ENCODE measurements around the gene FYCO1.

Gene FYCO1

DNA sequence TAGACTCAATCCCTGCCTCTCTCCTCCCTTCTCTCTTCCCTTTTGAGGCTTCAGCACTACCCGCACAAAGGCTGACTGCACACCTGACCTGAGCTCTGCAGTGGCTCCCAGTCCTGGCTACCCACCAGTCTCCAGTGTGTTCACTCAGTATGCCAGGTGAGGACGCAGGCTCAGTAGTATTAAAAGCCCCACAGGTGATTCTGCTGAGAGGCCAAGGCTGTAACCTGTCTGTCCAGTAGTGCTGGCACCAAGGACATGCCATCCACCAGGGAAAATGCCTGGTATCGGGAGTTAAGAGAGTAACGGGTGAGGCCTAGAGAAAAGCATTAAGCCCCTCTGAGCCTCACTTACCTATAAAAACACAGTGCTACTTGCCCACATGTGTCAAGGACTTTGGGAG, 20.9 kb downstream of the FYCO1 start:
- H2BK120ac ChIP-seq (ENCODE audit: low read depth, low read length) = no peak overlapping the region
- H3K14ac ChIP-seq (ENCODE audit: low read length in 2 of 2) = no peak overlapping the region
- no peak overlapping the region for H3K18ac ChIP-seq (ENCODE audit: low read depth in 1 of 2, low read length in 2 of 2)
- no peak overlapping the region for H3K4me3 ChIP-seq (ENCODE audit: insufficient read depth in 1 of 2, low read depth in 1 of 2, low read length in 2 of 2)
- no peak overlapping the region for H3K4ac ChIP-seq (ENCODE audit: low read depth in 1 of 2, low read length in 2 of 2)
- H3K4me2 ChIP-seq (ENCODE audit: low read length, poor library complexity, severe bottlenecking) = no peak overlapping the region
- no peak overlapping the region for H2BK12ac ChIP-seq (ENCODE audit: low read length in 2 of 2)
- no peak overlapping the region for H2AFZ ChIP-seq (ENCODE audit: low read depth, low read length)
- H3K23ac ChIP-seq (ENCODE audit: low read length in 2 of 2) = no peak overlapping the region
- no peak overlapping the region for H3K9ac ChIP-seq (ENCODE audit: low read length)
- no peak overlapping the region for H4K91ac ChIP-seq (ENCODE audit: low read length)
- no peak overlapping the region for H2AK5ac ChIP-seq (ENCODE audit: low read length, severe bottlenecking)
- H2BK15ac ChIP-seq (ENCODE audit: low read depth, poor library complexity, severe bottlenecking) = no peak overlapping the region
- 74% methylated on average over 3 of the region's 4 CpGs for WGBS
- no peaks in the 10 kb centered on the region for H3K9me3 ChIP-seq (ENCODE audit: control insufficient read depth, low read length)
- DNase-seq = no peak
- H3K27me3 ChIP-seq (ENCODE audit: control insufficient read depth in 1 of 2, insufficient read depth in 1 of 2, low read length in 2 of 2) = no peaks in the 10 kb centered on the region
- no peak overlapping the region for H4K8ac ChIP-seq (ENCODE audit: low read length)
- no peak overlapping the region for H2BK5ac ChIP-seq (ENCODE audit: low read depth, low read length, poor library complexity, severe bottlenecking)
- peaks cover 27 to 83% of the 10 kb centered on the region in 2 experiments for H3K36me3 ChIP-seq (ENCODE audit: control insufficient read depth in 1 of 2, insufficient read depth in 2 of 2, low read depth in 1 of 2, low read length in 2 of 2)
- no peaks in the 10 kb centered on the region for H3K79me1 ChIP-seq (replicated peaks; ENCODE audit: low read length, poor library complexity, severe bottlenecking)
- H3K27ac ChIP-seq (ENCODE audit: low read length, poor library complexity, severe bottlenecking) = no peak overlapping the region
- H3K4me1 ChIP-seq (ENCODE audit: control insufficient read depth, insufficient read depth, low read depth, low read length) = peaks cover 4% of the 10 kb centered on the region

DNA sequence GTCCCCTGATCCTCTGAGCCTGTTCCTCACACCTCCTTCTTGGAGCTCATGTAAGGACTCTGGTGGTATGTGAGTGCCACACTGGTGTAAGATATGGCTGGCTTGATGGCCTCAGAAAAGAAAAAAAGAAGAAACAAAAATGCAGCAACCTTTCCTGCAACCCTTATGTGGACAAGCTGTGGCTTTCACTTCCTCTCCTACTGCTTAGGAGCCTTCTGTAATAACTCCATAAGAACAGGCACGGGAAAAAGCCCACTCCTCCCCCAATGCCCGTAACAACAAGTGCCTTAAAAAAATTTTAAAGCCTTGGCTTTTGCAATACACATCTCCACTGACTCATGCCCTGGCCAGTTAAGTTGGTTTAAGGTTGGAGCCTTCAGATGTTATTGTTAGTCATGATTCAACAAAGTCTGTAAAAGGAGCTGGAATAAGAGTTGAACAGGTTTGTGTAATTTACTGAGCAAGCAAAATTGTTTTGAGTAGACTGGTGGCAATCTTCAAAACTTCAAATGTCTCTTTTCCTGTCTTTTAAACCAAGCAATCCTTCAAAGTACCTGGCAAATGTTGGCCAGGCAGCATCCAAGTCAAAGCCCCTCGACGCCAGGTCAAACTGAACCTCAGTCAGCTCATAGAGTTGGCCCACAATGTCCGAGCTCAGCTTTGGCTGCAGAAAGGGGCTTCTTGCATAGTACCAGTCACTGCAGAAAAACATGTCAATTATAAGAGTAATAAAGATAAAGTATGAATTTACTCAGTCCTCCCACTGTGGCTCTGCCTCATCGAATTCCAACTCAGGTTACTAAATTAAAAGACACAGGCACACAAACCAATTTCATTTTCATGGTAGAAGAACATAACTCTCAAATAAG, 22.9 kb downstream of the FYCO1 start:
- no peak overlapping the region for H2BK15ac ChIP-seq (ENCODE audit: low read depth, poor library complexity, severe bottlenecking)
- no peaks in the 10 kb centered on the region for H3K27me3 ChIP-seq (ENCODE audit: control insufficient read depth in 1 of 2, insufficient read depth in 1 of 2, low read length in 2 of 2)
- no peaks in the 10 kb centered on the region for H3K9me3 ChIP-seq (ENCODE audit: control insufficient read depth, low read length)
- no peak overlapping the region for H3K14ac ChIP-seq (ENCODE audit: low read length in 2 of 2)
- DNase-seq = peak; percentile 95
- no peak overlapping the region for H2BK5ac ChIP-seq (ENCODE audit: low read depth, low read length, poor library complexity, severe bottlenecking)
- peak overlapping the region; percentile 23 for H3K4me2 ChIP-seq (ENCODE audit: low read length, poor library complexity, severe bottlenecking)
- no peak overlapping the region for H2AFZ ChIP-seq (ENCODE audit: low read depth, low read length)
- WGBS = 100% methylated on average over 3 of the region's 6 CpGs
- H2BK12ac ChIP-seq (ENCODE audit: low read length in 2 of 2) = no peak overlapping the region
- peak overlapping the region in 1 of 2 experiments; percentile 28 for H3K18ac ChIP-seq (ENCODE audit: low read depth in 1 of 2, low read length in 2 of 2)
- no peak overlapping the region for H3K4me3 ChIP-seq (ENCODE audit: insufficient read depth in 1 of 2, low read depth in 1 of 2, low read length in 2 of 2)
- no peak overlapping the region for H4K8ac ChIP-seq (ENCODE audit: low read length)
- peak overlapping the region; percentile 78 for H3K27ac ChIP-seq (ENCODE audit: low read length, poor library complexity, severe bottlenecking)
- peaks cover 7% of the 10 kb centered on the region for H3K4me1 ChIP-seq (ENCODE audit: control insufficient read depth, insufficient read depth, low read depth, low read length)
- no peak overlapping the region for H3K23ac ChIP-seq (ENCODE audit: low read length in 2 of 2)
- no peak overlapping the region for H3K4ac ChIP-seq (ENCODE audit: low read depth in 1 of 2, low read length in 2 of 2)
- H2BK120ac ChIP-seq (ENCODE audit: low read depth, low read length) = no peak overlapping the region
- no peaks in the 10 kb centered on the region for H3K79me1 ChIP-seq (replicated peaks; ENCODE audit: low read length, poor library complexity, severe bottlenecking)
- peak overlapping the region; percentile 27 for H3K9ac ChIP-seq (ENCODE audit: low read length)
- H4K91ac ChIP-seq (ENCODE audit: low read length) = no peak overlapping the region
- H2AK5ac ChIP-seq (ENCODE audit: low read length, severe bottlenecking) = no peak overlapping the region
- H3K36me3 ChIP-seq (ENCODE audit: control insufficient read depth in 1 of 2, insufficient read depth in 2 of 2, low read depth in 1 of 2, low read length in 2 of 2) = peaks cover 28 to 84% of the 10 kb centered on the region in 2 experiments

DNA sequence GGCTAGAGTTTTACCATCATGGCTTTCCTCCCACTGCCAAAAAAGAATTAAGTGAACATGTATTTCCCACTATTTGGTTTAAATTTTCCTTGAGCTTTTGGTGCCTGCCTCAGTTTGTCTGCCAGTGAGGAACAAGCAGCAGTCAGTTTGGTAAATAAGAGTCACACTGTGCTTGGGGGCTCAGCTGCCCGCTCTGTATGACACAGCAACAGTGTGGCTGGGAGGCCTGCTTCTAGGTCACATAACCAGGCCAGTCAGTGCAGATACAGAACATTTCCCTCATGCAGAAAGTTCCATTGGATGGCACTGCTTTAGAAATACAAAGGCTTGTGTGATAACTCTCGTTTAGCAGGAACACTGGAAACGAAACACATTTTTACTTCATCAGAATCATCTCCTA, 25.7 kb downstream of the FYCO1 start:
- Histone ChIP-seq H2AFZ (ENCODE audit: low read depth, low read length) (no peak overlapping the region), H2AK5ac (ENCODE audit: low read length, severe bottlenecking) (no peak overlapping the region)
- WGBS = 96% methylated on average over 3 of the region's 3 CpGs

DNA sequence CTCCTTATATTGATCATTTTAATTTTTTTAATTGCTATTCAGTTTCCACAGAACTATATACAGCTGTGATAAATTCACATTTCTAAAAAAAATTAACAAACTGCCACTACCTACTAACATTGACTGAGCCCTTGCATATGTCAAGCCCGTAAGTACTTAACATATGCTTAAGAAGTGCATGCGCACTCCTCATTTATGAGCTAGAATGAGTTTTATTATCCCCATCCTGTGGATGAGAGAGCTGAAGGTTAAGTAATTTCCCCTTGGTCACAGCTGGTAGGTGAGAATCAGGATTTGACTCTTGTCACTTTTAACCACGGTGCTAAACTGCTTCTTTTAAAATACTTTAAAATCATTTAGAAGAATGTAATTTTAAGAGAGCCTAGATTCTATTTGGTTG, 26.5 kb downstream of the FYCO1 start:
- no peak overlapping the region for H2BK120ac ChIP-seq (ENCODE audit: low read depth, low read length)
- H3K23ac ChIP-seq (ENCODE audit: low read length in 2 of 2) = no peak overlapping the region
- H2BK15ac ChIP-seq (ENCODE audit: low read depth, poor library complexity, severe bottlenecking) = no peak overlapping the region
- 94% methylated on average over 2 of the region's 3 CpGs for WGBS
- H3K27ac ChIP-seq (ENCODE audit: low read length, poor library complexity, severe bottlenecking) = no peak overlapping the region
- peaks cover 45 to 85% of the 10 kb centered on the region in 2 experiments for H3K36me3 ChIP-seq (ENCODE audit: control insufficient read depth in 1 of 2, insufficient read depth in 2 of 2, low read depth in 1 of 2, low read length in 2 of 2)
- no peak overlapping the region for H3K9ac ChIP-seq (ENCODE audit: low read length)
- no peak overlapping the region for H2AFZ ChIP-seq (ENCODE audit: low read depth, low read length)
- peaks cover 9% of the 10 kb centered on the region for H3K79me1 ChIP-seq (replicated peaks; ENCODE audit: low read length, poor library complexity, severe bottlenecking)
- no peak overlapping the region for H3K4me3 ChIP-seq (ENCODE audit: insufficient read depth in 1 of 2, low read depth in 1 of 2, low read length in 2 of 2)
- H3K18ac ChIP-seq (ENCODE audit: low read depth in 1 of 2, low read length in 2 of 2) = no peak overlapping the region
- H3K4ac ChIP-seq (ENCODE audit: low read depth in 1 of 2, low read length in 2 of 2) = no peak overlapping the region
- no peak overlapping the region for H3K4me2 ChIP-seq (ENCODE audit: low read length, poor library complexity, severe bottlenecking)
- no peak overlapping the region for H2BK12ac ChIP-seq (ENCODE audit: low read length in 2 of 2)
- H3K27me3 ChIP-seq (ENCODE audit: control insufficient read depth in 1 of 2, insufficient read depth in 1 of 2, low read length in 2 of 2) = no peaks in the 10 kb centered on the region
- DNase-seq = no peak
- no peak overlapping the region for H2AK5ac ChIP-seq (ENCODE audit: low read length, severe bottlenecking)
- peaks cover 23% of the 10 kb centered on the region for H3K4me1 ChIP-seq (ENCODE audit: control insufficient read depth, insufficient read depth, low read depth, low read length)
- H4K91ac ChIP-seq (ENCODE audit: low read length) = no peak overlapping the region
- no peak overlapping the region for H3K14ac ChIP-seq (ENCODE audit: low read length in 2 of 2)
- H2BK5ac ChIP-seq (ENCODE audit: low read depth, low read length, poor library complexity, severe bottlenecking) = no peak overlapping the region
- no peak overlapping the region for H4K8ac ChIP-seq (ENCODE audit: low read length)
- H3K9me3 ChIP-seq (ENCODE audit: control insufficient read depth, low read length) = no peaks in the 10 kb centered on the region

More for the DNA sequence above, 25.7 kb downstream of the FYCO1 start:
- Histone ChIP-seq H3K4me1 (ENCODE audit: control insufficient read depth, insufficient read depth, low read depth, low read length) (peaks cover 23% of the 10 kb centered on the region), H2BK5ac (ENCODE audit: low read depth, low read length, poor library complexity, severe bottlenecking) (no peak overlapping the region), H3K79me1 (replicated peaks; ENCODE audit: low read length, poor library complexity, severe bottlenecking) (peaks cover 7% of the 10 kb centered on the region), H3K18ac (ENCODE audit: low read depth in 1 of 2, low read length in 2 of 2) (no peak overlapping the region), H3K27ac (ENCODE audit: low read length, poor library complexity, severe bottlenecking) (no peak overlapping the region), H4K8ac (ENCODE audit: low read length) (no peak overlapping the region), H3K4ac (ENCODE audit: low read depth in 1 of 2, low read length in 2 of 2) (no peak overlapping the region), H3K27me3 (ENCODE audit: control insufficient read depth in 1 of 2, insufficient read depth in 1 of 2, low read length in 2 of 2) (no peaks in the 10 kb centered on the region), H2BK120ac (ENCODE audit: low read depth, low read length) (no peak overlapping the region), H4K91ac (ENCODE audit: low read length) (no peak overlapping the region), H3K23ac (ENCODE audit: low read length in 2 of 2) (no peak overlapping the region), H3K4me2 (ENCODE audit: low read length, poor library complexity, severe bottlenecking) (no peak overlapping the region), H2BK12ac (ENCODE audit: low read length in 2 of 2) (no peak overlapping the region), H3K9me3 (ENCODE audit: control insufficient read depth, low read length) (no peaks in the 10 kb centered on the region), H2BK15ac (ENCODE audit: low read depth, poor library complexity, severe bottlenecking) (no peak overlapping the region), H3K36me3 (ENCODE audit: control insufficient read depth in 1 of 2, insufficient read depth in 2 of 2, low read depth in 1 of 2, low read length in 2 of 2) (peaks cover 42 to 85% of the 10 kb centered on the region in 2 experiments), H3K9ac (ENCODE audit: low read length) (no peak overlapping the region), H3K4me3 (ENCODE audit: insufficient read depth in 1 of 2, low read depth in 1 of 2, low read length in 2 of 2) (no peak overlapping the region), H3K14ac (ENCODE audit: low read length in 2 of 2) (no peak overlapping the region)
- DNase-seq = no peak

Measured in mesenchymal stem cell (in vitro differentiated cells and primary cell).